HCT116 (cell line): ENCODE results near the gene CACNA2D2. TPM values are rescaled to one million over a fixed set of nuclear protein-coding genes. Genes with fewer than 3 reads are reported as not detected.
A peak's percentile ranks its signal among the peaks of the same experiment; 100 is the strongest.

Source experiments
- ATAC-seq: fragments of 200-7000 bp; cut with Tn5 transposase; 2 replicates; pipeline ENCODE4 v1.9.1; 2020; ENCODE audit warnings: mild to moderate bottlenecking, moderate library complexity
- BruUV-seq: library from RNA; stranded (reverse); fragments of 400-500 nt; replicated peaks from 2 replicates; lab custom pipeline; 2021; lab: Mats Ljungman, UMichigan
- CTCF ChIA-PET: fragments of 300-600 bp; sonication (Branson Sonifier 250); formaldehyde crosslinking; loops from one replicate; lab custom pipeline; 2021; ENCODE audit warnings: antibody characterized with exemption; lab: Charles Lee
- POLR2A ChIA-PET: fragments of 300-600, 350-600 bp; sonication (Branson Sonifier 250); formaldehyde crosslinking; loops from one replicate; lab custom pipeline; 2021; ENCODE audit warnings: antibody characterized with exemption; lab: Charles Lee
- RAD21 ChIA-PET, 2 experiments: fragments of 300-600 bp; sonication (Branson Sonifier 250); formaldehyde crosslinking; loops; one replicate each; lab custom pipeline; 2023; ENCODE audit warnings: low total read pairs in 2 of 2; ENCODE audit not compliant: uncharacterized antibody in 2 of 2, unreplicated experiment in 2 of 2, low non-redundant PET in 1 of 2; lab: Charles Lee
- DNase-seq: peaks from one replicate; pipeline ENCODE4 v3.0.0-alpha.2; 2010; ENCODE audit warnings: low read depth, low spot score
- H2AFZ ChIP-seq: fragments of 200-600 bp; shearing (Covaris generic), sonication (generic); 2 replicates; pipeline ENCODE4 v1.6.1; 2017; ENCODE audit warnings: low read depth, mixed run types, mixed read lengths, antibody characterized with exemption, low read length; ENCODE audit not compliant: poor library complexity, severe bottlenecking
- H3K27ac ChIP-seq: 2 replicates; pipeline ENCODE4 v1.5.1; 2012; ENCODE audit warnings: low read depth, low read length
- H3K27me3 ChIP-seq: fragments of 200-600 bp; sonication (generic); 2 replicates; pipeline ENCODE4 v1.6.1; 2016; ENCODE audit warnings: mixed run types, low read length, mixed read lengths; ENCODE audit not compliant: insufficient read depth
- H3K36me3 ChIP-seq, 2 experiments: fragments of 200-500 bp in 1 of 2; fragments of 200-600 bp in 1 of 2; sonication (Bioruptor generic) in 1 of 2; sonication (generic) in 1 of 2; 2 replicates each; pipeline versions ENCODE4 v1.5.1 to v1.6.1; 2014 to 2016; ENCODE audit warnings: low read length in 2 of 2, inconsistent platforms in 1 of 2, mixed read lengths in 1 of 2, mixed run types in 1 of 2; ENCODE audit not compliant: insufficient read depth in 2 of 2, control insufficient read depth in 1 of 2
- H3K4me1 ChIP-seq, 2 experiments: fragments of 200-600 bp in 1 of 2; sonication (generic) in 1 of 2; 2 replicates each; pipeline versions ENCODE4 v1.5.1 to v1.6.1; 2012 to 2017; ENCODE audit warnings: low read length in 2 of 2, inconsistent platforms in 1 of 2, mild to moderate bottlenecking in 1 of 2, mixed read lengths in 1 of 2, mixed run types in 1 of 2, moderate library complexity in 1 of 2; ENCODE audit not compliant: insufficient read depth in 2 of 2, control insufficient read depth in 1 of 2
- H3K4me2 ChIP-seq: fragments of 200-600 bp; sonication (generic); 2 replicates; pipeline ENCODE4 v1.6.1; 2017; ENCODE audit warnings: mixed run types, low read length, mixed read lengths
- H3K4me3 ChIP-seq, 2 experiments: fragments of 200-600 bp in 1 of 2; sonication (generic) in 1 of 2; replicated peaks in 1 of 2; 2 replicates each; pipeline ENCODE4 v1.5.1; 2011 to 2016; ENCODE audit warnings: low read length in 2 of 2, control low read depth in 1 of 2, low read depth in 1 of 2, mild to moderate bottlenecking in 1 of 2, mixed read lengths in 1 of 2, mixed run types in 1 of 2
- H3K79me2 ChIP-seq: fragments of 200-600 bp; sonication (generic); 2 replicates; pipeline ENCODE4 v1.6.1; 2017; ENCODE audit warnings: mild to moderate bottlenecking, mixed run types, low read length, moderate library complexity, mixed read lengths; ENCODE audit not compliant: insufficient read depth
- H3K9ac ChIP-seq: fragments of 200-600 bp; sonication (generic); 2 replicates; pipeline ENCODE4 v1.6.1; 2016; ENCODE audit warnings: low read length, mixed read lengths
- H3K9me2 ChIP-seq: fragments of 200-600 bp; sonication (generic), shearing (Covaris generic); 2 replicates; pipeline ENCODE4 v1.6.1; 2017; ENCODE audit warnings: mixed run types, mild to moderate bottlenecking, moderate library complexity; ENCODE audit not compliant: insufficient read depth
- H3K9me3 ChIP-seq, 2 experiments: fragments of 200-500 bp in 1 of 2; fragments of 200-600 bp in 1 of 2; sonication (Bioruptor generic) in 1 of 2; sonication (generic) in 1 of 2; 2 replicates each; pipeline ENCODE4 v1.6.1; 2014 to 2017; ENCODE audit warnings: low read length in 2 of 2, mixed read lengths in 2 of 2, inconsistent platforms in 1 of 2, low read depth in 1 of 2, mild to moderate bottlenecking in 1 of 2, mixed run types in 1 of 2, moderate library complexity in 1 of 2; ENCODE audit not compliant: control insufficient read depth in 1 of 2, insufficient read depth in 1 of 2
- H4K20me1 ChIP-seq: fragments of 200-600 bp; sonication (generic), shearing (Covaris generic); 2 replicates; pipeline ENCODE4 v1.6.1; 2017; ENCODE audit warnings: mixed run types, mild to moderate bottlenecking, moderate library complexity; ENCODE audit not compliant: insufficient read depth
- CTCF ChIP-seq, 3 experiments: fragments of 200-600 bp in 1 of 3; sonication (generic) in 1 of 3; IDR thresholded peaks in 2 of 3; conservative IDR thresholded peaks in 1 of 3; 2 replicates each; pipeline ENCODE4 v1.5.1; 2012 to 2017; ENCODE audit warnings: low read depth in 2 of 3, low read length in 2 of 3, antibody characterized with exemption in 1 of 3, borderline replicate concordance in 1 of 3, control low read depth in 1 of 3, mild to moderate bottlenecking in 1 of 3, mixed read lengths in 1 of 3, mixed run types in 1 of 3, moderate library complexity in 1 of 3; ENCODE audit not compliant: insufficient read depth in 1 of 3
- FOSL1 ChIP-seq: IDR thresholded peaks from 2 replicates; pipeline ENCODE4 v1.6.1; 2012; ENCODE audit warnings: low read depth
- POLR2AphosphoS5 ChIP-seq: IDR thresholded peaks from 2 replicates; pipeline ENCODE4 v1.6.1; 2011; ENCODE audit warnings: mild to moderate bottlenecking, low read depth, low read length, moderate library complexity
- RAD21 ChIP-seq: IDR thresholded peaks from 2 replicates; pipeline ENCODE4 v1.6.1; 2012; ENCODE audit warnings: low read depth, mild to moderate bottlenecking
- SRF ChIP-seq: IDR thresholded peaks from 2 replicates; pipeline ENCODE4 v1.6.1; 2012; ENCODE audit warnings: low read depth
- intact Hi-C: fragments of 100-400 bp; cut with micrococcal nuclease; formaldehyde crosslinking; loops from 2 replicates; pipeline ENCODE4 v1.10.0; 2022
- total RNA-seq: library from RNA; stranded (reverse); gene quantifications from one replicate; pipeline ENCODE4 v1.2.1, GENCODE V29; 2021; ENCODE audit not compliant: unreplicated experiment
- TF ChIP-seq, protein P1 (sequence below): IDR thresholded peaks from 2 replicates; pipeline ENCODE4 v1.6.1; 2011; ENCODE audit warnings: mild to moderate bottlenecking, low read length, moderate library complexity; ENCODE audit not compliant: insufficient replicate concordance; ENCODE audit errors: extremely low read depth
- TF ChIP-seq, protein P2 (sequence below): IDR thresholded peaks from 2 replicates; pipeline ENCODE4 v1.6.1; 2012; ENCODE audit warnings: low read depth

CACNA2D2 gene
- total RNA-seq, 1 experiment from 2014 or later, result 10.2 TPM

DNA sequence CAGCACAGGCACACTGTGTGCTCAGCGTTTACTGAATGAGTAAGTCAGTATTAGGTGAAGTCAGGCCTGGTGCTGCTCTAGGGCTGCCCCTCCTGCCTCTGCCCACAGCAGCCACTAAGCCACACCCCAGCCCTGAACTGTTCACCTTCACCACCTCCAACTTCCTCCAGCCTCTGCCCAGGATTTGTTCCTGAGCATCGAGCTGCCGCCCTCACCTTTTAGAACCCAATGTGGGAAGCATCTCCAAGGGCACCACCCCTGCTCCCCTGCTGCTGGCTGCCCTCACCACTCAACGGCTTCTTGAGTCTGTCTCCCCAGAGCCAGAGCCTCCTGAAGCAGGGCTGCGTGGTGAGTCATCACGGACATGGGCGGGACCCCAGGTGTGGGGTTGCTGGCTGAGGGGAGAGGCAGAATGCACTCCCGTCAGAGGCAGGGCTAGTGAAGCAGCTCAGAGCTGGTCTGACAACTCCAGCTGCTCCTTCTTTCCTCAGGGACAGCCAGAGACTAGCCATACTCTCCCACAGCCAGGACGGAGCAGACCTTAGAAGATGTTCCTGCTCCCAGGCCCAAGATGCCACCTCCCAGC lies 186.7 kb downstream of the CACNA2D2 start:
- DNase-seq (peak; percentile 93), ATAC-seq (peak; percentile 78)
- Histone ChIP-seq H3K27me3 (no peaks in the 10 kb centered on the region), H3K27ac (peak overlapping the region; percentile 98), H3K9me2 (no peaks in the 10 kb centered on the region), H3K36me3 (peaks cover 2 to 17% of the 10 kb centered on the region in 2 experiments; a peak in 1 of 4 replicates), H3K4me3 (peak overlapping the region; percentile 10 to 46), H4K20me1 (no peaks in the 10 kb centered on the region), H3K9ac (peak overlapping the region; percentile 65), H2AFZ (no peak overlapping the region), H3K4me2 (peak overlapping the region; percentile 92), H3K79me2 (peaks cover 51% of the 10 kb centered on the region), H3K4me1 (peaks cover 54 to 82% of the 10 kb centered on the region in 2 experiments), H3K9me3 (no peaks in the 10 kb centered on the region)
- ChIA-PET POLR2A (interaction anchor here (0.9 to 2.1 kb wide), 8 partner anchors 11 to 37 kb away, joined by 3 to 8 read pairs (median 4); partner anchors contain the start of genes HYAL1, HYAL3, IFRD2 and NAA80), RAD21 (interaction anchor here in 1 of 2 experiments (0.9 kb wide), 1 partner anchor 17 kb away, joined by 3 read pairs; the partner anchor contains the start of genes HYAL3 and NAA80), CTCF (interaction anchor here (0.9 to 1.6 kb wide), 5 partner anchors 14 to 122 kb away, joined by 3 to 5 read pairs (median 3); partner anchors contain the start of genes HYAL1, HYAL3 and NAA80)
- TF ChIP-seq RAD21, result no peak
- TF ChIP-seq, protein P1, sequence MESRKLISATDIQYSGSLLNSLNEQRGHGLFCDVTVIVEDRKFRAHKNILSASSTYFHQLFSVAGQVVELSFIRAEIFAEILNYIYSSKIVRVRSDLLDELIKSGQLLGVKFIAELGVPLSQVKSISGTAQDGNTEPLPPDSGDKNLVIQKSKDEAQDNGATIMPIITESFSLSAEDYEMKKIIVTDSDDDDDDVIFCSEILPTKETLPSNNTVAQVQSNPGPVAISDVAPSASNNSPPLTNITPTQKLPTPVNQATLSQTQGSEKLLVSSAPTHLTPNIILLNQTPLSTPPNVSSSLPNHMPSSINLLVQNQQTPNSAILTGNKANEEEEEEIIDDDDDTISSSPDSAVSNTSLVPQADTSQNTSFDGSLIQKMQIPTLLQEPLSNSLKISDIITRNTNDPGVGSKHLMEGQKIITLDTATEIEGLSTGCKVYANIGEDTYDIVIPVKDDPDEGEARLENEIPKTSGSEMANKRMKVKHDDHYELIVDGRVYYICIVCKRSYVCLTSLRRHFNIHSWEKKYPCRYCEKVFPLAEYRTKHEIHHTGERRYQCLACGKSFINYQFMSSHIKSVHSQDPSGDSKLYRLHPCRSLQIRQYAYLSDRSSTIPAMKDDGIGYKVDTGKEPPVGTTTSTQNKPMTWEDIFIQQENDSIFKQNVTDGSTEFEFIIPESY, result no peak
- peak; percentile 84 for TF ChIP-seq POLR2AphosphoS5
- no peak for TF ChIP-seq SRF
- TF ChIP-seq, protein P2, sequence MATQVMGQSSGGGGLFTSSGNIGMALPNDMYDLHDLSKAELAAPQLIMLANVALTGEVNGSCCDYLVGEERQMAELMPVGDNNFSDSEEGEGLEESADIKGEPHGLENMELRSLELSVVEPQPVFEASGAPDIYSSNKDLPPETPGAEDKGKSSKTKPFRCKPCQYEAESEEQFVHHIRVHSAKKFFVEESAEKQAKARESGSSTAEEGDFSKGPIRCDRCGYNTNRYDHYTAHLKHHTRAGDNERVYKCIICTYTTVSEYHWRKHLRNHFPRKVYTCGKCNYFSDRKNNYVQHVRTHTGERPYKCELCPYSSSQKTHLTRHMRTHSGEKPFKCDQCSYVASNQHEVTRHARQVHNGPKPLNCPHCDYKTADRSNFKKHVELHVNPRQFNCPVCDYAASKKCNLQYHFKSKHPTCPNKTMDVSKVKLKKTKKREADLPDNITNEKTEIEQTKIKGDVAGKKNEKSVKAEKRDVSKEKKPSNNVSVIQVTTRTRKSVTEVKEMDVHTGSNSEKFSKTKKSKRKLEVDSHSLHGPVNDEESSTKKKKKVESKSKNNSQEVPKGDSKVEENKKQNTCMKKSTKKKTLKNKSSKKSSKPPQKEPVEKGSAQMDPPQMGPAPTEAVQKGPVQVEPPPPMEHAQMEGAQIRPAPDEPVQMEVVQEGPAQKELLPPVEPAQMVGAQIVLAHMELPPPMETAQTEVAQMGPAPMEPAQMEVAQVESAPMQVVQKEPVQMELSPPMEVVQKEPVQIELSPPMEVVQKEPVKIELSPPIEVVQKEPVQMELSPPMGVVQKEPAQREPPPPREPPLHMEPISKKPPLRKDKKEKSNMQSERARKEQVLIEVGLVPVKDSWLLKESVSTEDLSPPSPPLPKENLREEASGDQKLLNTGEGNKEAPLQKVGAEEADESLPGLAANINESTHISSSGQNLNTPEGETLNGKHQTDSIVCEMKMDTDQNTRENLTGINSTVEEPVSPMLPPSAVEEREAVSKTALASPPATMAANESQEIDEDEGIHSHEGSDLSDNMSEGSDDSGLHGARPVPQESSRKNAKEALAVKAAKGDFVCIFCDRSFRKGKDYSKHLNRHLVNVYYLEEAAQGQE, result no peak
- TF ChIP-seq CTCF (IDR thresholded peaks at IDR 0.05 in 2 of 3, conservative IDR thresholded peaks at IDR 0.05 in 1 of 3; ENCODE audit: borderline replicate concordance in 1 of 3, insufficient read depth in 1 of 3, low read depth in 2 of 3, low read length in 2 of 3), result no peak
- TF ChIP-seq FOSL1, result no peak
- BruUV-seq, result no TSS peak
- intact Hi-C loops, result no loop called here
